NCI-H146 (cell line): ENCODE results near the gene RPL26.
"Not testable (repeated sequence)": the region's sequence is repeated elsewhere in the genome, so short reads cannot be mapped to it uniquely, and the experiment has no call there.

ENCODE experiments used
- DNase-seq: peaks from one replicate; lab custom pipeline; 2025; lab: John Stamatoyannopoulos, UW

Gene RPL26

DNA sequence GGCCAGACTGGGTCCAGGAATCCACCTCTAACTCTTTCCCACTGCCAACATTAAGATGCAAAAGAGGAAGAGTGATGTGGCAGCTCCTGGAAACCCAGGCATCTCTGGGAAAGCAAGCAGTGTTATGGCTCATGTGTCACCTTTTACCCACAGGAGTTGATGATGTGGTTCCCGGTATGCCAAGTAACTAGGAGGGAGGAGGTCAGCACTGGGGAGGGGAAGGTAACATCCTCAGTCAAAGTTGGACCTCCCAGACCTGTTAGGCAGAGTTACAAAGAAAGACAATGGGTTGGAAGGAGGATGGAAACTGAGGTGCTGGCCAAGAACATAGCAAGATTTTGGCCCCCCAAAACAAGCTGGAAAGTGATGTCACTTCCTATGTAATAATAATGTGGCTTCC, 17.9 kb downstream of the RPL26 start:
- DNase-seq = no peak

DNA sequence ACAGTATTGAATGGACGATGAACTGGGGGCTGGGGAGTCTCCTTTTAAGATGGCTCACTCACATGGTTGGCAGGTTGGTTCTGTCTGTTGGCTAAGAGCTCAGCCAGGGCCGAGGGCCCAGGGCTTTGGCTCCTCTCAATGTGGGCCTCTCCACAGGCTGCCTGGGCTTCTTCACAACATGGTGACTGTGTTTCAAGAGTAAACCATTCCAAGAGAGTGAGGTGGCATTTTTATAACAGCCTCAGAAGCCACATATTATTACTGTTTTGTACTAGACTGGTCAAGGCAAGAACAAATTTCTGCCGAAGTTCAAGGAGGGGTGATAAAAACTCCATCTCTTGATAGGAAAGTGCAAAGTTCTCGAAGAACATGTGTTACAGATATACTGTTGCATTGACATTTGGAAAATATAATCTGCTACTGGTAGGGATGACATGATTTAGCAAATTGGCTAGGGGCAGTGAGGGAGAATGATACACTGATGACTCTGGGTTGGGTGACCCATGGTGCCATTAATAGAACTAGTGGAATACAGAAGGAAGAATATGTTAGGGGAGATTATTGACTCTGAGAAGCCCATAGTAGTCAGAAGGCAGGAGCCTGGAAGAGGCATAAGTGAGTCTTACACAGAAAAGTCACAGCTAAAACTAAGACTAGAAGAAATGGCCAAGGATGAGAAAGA, 20.2 kb downstream of the RPL26 start:
- DNase-seq = no peak

DNA sequence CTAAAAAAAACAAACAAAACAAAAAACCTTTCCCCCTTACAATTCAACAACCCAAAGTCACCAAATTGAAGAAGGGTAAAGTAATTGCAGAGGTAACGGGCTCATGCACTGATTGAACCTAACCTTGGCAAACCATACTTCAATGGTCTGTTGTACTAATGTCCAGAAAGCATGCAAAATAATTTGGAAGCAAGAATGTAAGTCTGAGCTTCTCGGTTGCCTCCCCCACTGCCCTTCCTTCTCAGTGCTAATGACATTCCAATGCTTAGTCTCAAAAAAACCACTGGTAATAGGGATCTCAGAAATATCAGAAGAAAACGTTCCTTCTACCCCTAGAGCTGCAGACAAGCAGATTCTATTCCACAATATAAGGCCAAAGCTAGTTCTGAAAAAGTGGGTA, 22.2 kb downstream of the RPL26 start:
- no peak for DNase-seq

DNA sequence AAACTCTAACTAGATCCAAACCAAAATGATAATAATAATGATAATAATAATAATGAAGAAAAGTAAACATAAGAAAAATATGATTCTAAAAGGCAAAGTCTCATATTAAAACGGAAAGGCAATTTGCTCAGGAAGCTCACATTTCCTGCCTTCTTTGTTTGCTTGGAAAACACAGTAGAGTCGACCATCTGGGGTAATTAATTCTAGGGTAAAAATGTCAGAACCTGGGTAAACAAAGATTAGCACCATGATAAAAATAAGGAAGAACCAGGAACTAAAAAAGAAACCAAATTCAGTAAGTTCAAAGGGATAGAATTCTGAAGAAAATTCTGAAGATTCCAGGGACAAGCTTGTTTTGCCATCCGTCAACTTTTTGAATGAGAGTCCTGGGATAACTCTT, 22.7 kb downstream of the RPL26 start:
- peak; percentile 32 for DNase-seq

DNA sequence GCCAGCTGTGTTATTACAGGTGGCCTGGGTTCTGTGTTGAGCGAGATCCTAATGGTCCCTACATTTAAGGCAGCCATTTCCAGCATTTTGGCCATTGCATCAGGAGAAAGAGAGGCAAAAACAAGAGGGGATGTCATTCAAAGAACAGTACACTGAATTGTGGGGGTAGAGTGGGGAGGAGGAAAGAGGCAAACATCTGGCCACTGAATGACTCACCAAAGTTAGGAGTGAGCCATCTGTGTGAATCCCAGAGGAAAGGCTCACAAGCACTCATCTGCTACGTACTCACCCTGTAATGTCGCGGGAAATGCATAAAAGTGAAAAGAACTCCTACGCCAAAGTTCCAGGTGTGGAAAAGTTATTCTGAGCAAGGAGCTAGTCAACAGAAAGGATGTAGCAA, 23.2 kb downstream of the RPL26 start:
- no peak for DNase-seq

DNA sequence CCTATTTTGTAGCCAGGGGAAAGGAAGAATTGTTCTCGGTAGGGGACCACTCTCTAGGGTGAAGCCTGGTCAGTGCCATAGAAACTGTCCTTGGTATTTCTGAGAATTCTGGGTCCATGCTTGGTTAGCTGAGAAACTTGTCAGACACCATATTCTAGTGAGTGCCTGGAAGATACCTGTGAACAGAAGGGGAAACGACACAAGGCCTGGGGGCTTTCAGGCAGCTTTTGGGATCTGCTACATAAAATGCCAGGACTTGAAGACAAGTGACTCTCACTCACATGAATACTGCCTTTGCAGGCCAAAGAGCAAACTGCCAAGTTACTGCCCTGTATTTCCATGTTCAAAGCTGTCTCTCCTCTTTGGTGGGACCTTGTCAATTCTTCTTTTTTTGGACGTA, 25.1 kb downstream of the RPL26 start:
- no peak for DNase-seq

DNA sequence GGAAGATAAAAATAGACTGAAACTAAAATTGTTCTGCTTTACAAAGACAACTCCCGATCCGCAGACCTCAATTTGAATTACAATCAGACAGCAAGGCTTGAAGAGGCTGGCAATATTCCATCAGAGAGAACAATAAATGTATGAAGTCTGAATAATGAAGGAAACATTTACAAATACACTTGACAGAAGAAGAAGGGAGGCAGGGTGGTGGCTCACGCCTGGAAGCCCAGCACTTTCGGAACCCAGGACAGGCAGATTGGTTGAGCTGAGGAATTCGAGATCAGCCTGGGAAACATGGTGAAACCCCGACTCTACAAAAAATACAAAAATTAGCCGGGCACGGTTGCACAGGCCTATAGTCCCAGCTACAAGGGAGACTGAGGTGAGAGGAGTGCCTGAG, 28.8 kb downstream of the RPL26 start:
- no peak for DNase-seq

DNA sequence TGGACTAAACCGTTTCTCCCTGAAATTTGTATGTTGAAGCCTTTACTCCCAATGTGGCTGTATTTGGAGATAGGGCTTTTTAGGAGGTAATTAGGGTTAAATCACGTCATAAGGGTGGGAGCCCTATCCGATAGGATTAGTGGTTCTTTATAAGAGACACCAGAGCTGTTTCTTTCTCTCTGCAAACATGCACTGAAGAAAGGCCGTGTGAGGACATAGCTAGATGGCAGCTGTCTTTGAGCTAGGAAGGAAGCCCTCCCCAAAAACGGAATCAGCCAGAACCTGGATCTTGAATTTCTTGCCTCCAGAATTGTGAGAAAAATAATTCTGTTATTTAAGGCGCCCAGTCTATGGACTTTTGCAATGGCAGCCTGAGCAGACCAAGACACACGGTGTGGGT, 29.3 kb downstream of the RPL26 start:
- no peak for DNase-seq

DNA sequence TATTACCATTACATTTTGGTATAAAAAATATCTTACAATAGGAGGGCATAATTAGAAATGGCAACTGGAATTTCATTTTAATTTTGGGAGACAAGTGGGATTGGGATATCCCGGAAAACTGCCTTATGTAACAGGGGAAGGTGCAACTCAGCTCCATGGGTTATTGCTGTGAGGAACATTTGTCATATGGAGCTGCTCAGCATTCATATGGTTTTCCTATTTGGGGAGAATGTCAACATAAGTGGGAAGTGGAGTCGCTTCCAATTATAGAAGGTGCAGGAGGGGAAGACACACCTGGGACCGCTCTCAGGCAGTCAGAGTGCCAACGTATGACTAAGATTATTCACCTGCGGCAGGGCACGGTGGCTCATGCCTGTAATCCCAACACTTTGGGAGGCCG, 32.7 kb downstream of the RPL26 start:
- DNase-seq = no peak

DNA sequence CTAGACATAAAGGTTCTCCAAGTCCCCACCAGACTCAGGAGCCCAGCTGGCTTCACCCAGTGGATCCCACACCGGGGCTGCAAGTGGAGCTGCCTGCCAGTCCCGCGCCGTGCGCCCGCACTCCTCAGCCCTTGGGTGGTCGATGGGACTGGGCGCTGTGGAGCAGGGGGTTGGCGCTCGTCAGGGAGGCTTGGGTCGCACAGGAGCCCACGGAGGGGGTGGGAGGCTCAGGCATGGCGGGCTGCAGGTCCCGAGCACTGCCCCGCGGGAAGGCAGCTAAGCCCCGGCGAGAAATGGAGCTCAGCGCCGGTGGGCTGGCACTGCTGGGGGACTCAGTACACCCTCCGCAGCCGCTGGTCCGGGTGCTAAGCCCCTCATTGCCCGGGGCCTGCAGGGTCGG, 36.0 kb downstream of the RPL26 start:
- not testable (repeated sequence) for DNase-seq

DNA sequence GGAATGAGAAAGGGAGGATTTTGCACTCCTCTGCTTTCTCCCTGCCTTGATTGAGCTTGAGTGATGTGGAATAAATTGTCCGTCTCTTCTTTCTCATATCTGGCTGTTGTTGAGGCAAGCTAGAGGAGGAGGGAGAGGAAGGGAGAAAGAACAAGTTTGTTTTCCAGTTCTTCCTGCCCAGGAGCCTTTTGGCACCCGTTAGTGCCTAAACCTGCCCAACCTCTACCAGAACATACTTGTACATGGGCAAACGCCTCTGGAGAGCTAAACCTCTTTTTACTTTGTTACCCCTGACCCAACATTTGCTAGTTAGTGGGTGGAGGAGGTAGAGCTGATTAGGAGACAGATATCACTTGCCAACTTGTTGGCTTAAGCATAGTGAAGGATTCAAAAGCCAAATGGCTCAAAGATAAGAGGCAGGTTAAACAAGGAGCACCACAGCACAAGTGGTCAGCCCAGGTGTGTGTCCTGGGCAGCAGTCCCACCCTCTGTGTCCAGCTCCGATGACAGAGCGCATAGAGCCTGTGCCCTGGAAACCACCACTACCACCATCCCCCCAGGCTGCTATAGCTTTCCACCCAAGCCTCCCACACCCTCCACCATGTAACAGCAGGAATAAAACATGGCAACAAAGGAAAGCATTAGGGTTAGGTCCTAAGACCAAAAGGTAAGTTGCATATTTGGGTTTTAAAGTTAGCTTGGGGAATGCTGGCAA, 36.9 kb downstream of the RPL26 start:
- no peak for DNase-seq

DNA sequence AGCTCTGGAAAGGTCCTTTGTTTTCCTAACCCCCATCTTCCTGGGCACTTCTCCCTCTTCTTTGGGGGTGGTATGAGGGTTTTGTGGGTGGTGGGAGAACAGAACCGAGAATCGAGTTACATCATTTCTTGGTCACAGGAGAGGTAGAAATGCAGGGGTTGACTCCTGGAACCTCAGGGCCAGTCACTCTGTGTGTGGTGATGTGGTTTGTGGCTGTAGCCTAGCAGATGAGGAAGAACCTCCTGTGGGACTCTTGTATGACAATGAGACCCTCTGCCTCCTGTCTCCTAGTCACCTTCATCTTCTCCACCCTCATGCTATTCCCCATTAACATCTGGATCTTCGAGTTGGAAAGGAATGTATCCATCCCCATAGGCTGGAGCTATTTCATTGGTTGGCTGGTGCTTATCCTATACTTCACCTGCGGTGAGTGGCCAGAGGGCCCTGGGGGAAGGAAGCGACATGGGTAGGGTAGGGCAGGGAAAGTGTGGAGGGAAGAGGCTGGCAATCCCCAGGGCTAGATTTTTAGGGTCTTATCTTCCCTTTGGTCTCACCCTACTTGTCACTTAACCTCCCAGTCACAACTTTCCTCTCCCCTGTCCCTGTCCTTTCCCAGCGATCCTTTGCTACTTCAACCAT, 37.8 kb downstream of the RPL26 start:
- no peak for DNase-seq

DNA sequence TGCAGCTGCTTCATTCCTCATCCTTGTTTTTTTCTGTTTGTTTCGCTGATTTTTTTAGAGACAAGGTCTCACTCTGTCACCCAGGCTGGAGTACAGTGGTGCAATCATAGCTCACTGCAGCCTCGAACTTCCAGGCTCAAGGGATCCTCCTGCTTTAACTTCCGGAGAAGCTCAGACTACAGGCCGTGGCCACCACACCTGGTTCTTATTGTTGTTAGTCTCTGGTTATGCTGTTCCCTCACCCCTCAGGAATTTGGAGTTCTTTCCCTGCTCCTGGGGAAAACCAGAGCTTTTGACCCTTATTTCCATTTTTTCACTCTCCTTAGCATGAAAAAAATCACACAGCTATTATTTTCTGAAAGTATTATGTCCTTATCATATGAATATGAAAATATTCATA, 41.5 kb downstream of the RPL26 start:
- DNase-seq = no peak

DNA sequence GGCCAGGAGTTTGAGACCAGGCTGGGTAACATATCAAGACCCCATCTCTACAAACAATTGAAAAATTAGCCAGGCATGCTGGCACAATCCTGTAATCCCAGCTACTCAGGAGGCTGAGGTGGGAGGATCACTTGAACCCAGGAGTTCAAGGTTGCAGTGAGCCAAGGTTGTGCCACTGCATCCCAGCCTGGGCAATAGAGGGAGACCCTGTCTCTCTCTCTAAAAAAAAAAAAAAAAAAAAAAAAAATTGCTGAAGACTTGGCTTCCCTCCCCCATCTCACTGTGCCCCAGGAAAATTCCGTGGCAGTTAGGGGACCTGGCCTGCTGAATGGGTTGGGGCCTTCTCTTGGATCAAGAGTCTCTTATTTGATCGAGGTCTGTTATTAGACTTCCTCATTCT, 43.5 kb downstream of the RPL26 start, which contains the start of gene ODF4:
Gene ODF4, plus strand, starts transcription at position 301 of the 400 bp plus-strand sequence. CDS start 212 bp downstream, outside the sequence.
- DNase-seq = no peak

DNA sequence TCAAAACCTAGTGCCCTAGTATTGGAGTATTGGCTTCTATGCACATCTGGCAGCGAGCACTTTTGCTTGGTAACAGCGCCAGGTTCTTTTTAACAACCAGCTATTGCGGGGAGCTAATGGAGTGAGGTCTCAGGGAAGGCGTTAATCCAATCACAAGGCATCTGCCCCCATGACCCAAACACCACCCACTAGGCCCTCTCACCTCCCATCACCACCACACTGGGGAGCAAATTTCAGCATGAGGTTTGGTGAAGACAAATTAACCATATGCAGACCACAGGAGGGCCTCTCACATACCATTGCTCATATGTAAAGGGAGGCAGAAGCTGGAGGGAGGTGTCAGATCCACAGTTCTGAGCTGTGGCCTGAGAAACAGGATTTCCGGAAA, 44.2 kb downstream of the RPL26 start:
- DNase-seq = no peak

DNA sequence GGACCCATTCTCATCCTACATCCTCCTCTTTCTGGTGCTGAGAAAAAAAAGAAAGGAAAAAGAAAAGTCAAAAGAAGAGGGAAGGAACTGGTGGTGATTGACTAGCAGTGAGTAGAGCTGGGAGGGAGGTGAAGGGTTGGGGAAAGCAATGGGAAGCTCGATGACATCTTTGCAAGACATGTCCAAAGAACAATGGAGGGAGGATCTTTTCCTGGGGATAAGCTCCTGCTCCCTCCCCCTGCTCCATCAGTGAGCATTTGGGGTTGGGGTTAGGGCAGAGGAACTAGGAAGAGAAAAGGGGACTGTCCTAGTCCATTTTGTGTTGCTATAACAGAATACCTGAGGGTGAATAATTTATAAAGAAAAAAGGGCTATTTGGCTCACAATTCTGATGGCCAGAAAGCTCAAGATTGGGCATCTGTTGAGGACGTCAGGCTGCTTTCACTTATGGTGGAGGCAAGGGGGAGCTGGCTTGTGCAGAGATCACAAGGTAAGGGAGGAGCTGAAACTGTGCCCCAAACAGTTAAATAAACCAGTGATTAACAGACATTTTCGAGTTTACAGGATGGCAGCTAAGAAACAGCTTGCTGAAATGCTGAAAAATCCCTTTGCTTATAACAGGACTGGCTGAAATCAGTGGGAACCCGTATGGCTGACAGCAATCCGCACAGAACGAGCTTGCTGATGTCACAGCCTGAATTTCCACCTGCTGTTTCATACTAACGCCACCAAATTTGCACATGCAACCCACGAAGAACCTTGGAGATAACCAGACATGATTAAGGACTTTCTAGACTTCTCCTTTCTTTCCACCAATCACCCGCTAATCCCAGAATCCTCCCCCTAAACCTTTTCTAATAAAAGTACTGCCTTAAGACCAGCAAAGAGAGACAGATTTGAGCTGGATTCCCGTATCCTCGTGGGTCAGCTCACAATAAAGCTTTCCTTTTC, 44.9 kb downstream of the RPL26 start:
- no peak for DNase-seq

DNA sequence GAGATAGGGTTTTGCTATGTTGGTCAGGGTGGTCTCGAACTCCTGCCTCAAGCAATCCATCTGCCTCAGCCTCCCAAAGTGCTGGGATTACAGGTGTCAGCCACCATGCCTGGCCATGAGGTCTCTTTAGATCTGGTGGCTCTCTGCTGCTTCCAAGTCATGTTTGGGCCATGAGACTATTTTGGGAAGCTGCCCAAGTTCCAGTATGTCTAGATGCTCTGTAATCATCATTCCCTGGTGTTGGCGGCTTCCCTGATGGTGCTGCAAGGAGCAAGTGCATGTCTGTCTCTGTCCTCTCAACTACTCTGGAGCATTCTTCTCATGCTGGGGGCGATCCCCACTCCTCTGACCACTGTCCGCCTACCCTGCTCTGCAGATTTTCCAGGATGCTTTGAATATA, 49.7 kb downstream of the RPL26 start:
- no peak for DNase-seq

DNA sequence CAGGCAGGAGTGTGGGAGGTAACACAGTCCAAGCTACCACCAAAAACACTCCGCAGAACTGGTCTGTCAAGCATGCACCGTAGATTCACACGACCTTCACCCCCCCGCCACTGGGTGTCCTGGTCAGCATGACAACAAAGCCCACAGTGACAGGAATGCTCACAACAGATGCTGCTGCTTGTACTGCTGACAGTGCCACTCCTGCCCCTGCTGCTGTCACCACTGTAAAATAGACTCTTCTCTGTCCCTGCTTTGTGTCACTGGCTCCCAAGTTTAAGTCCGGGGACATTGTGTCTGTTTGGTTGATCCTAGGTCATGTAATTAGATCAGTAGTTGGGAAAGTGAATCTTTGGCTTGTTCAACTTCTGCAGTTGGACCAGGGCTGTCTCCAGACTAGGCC, 50.3 kb downstream of the RPL26 start:
- DNase-seq = peak; percentile 28

DNA sequence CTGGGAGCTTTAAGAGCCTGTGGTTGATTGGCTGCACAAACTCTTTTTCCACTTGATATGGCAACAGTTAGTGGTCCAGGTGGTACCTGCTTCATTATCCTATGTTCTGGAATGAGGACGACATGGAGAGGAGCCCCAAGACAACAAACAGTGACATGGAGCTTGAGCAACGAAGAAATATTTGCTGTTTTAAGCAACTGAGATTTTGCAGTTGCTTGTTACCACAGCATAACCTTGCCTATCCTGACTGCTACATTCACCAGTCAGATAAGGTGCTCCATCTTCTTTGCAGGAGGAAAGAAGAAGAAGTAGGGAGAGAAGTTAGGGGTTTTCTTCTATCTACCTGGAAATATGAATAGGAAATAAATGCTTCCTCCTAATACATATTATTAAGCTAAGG, 50.9 kb downstream of the RPL26 start:
- DNase-seq = no peak
